Right renal pelvis (tissue), 4 donors: ENCODE measurements around the gene KCNB1. TPM values are rescaled to one million over a fixed set of nuclear protein-coding genes. Genes with fewer than 3 reads are reported as not detected.

Experiments
- DNase-seq, 4 donors: peaks; one replicate each; pipeline ENCODE4 v3.0.0-alpha.2; 2013; ENCODE audit warnings: low read depth in 4 of 4, low spot score in 3 of 4, missing footprints in 1 of 4
- polyA plus RNA-seq, 4 donors: library from polyadenylated mRNA; unstranded; fragments of 120-200 nt; gene quantifications; one replicate each; pipeline ENCODE4 v1.2.1, GENCODE V29; 2013; ENCODE audit not compliant: insufficient read length in 4 of 4

Gene KCNB1
- polyA plus RNA-seq: under 1 TPM; 0.39 to 0.53 (median 0.40) TPM

DNA sequence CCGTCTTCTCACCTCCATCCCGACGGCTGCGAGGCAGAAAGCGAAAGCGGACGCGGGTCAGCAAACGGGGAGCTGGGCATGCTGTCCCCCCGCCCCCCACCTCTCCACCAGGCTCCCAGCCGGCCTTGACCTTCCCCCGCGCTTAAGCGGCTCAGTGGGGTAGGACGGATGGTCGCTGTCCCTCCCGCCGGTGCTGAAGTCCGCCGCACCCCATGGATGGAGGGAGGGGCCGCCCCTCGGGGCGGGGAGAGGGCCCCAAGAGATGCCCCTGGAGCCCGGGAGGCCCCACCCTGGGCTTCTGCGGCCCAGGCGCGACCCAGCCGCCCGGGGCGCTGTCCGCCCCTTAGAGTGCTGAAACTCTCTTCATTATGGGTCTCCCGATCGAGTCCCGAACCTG, at the start of gene KCNB1:
KCNB1 (minus strand) TSS at position 48 of the 397 bp plus-strand sequence. CDS start 188 bp downstream, outside the sequence.
- peak; percentile 61 to 74 (median 68) for DNase-seq

DNA sequence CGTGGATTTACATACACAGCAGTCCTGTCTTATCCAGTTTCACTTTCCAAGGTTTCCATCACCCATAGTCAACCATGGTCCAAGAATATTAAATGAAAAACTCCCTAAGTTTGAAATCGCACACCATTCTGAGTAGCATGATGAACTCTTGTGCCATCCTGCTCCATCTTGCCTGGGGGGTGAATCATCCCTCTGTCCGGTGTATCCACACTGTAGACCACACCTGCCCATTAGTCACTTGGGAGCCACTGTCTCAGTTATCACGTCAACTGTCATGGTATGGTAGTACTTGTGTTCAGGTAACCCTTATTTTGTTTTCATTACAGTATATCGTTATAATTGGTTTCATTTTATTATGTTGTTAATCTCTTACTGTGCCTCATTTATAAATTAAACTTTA, 47.0 kb upstream of the KCNB1 start:
- no peak for DNase-seq

DNA sequence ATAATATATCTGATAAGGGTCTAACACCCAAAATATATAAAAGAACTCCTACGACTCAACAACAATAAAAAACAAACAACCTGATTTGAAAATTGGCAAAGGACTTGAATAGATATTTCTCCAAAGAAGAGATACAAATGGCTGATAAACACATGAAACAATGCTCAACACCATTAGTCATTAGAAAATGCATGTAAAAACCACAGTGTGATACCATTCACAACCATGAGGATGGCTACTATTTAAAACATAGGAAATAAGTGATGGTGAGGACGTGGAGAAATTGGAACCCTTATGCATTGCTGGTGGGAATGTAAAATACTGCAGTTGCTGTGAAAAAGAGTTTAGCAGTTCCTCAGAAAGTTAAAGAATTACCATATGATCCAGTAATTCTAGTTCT, 44.1 kb upstream of the KCNB1 start:
- no peak for DNase-seq

DNA sequence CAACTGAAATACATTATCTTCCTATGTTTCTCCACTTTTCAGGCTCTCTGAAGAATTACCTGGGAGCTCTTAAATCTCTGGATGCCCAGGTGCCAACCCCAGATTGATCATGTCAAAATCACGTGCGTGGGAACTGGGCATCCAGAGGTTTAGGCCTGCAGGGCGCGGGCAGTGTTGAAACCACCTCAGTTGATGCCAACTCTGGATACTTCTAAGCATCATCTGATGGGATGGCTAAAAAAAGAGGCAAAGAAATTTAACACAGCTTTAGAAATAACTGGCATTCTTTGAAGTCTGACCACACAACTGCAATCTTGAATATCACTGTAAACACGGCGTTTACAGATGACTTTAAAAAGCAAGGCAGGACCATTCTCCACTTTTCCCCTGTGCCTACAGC, 43.6 kb upstream of the KCNB1 start:
- DNase-seq: no peak

DNA sequence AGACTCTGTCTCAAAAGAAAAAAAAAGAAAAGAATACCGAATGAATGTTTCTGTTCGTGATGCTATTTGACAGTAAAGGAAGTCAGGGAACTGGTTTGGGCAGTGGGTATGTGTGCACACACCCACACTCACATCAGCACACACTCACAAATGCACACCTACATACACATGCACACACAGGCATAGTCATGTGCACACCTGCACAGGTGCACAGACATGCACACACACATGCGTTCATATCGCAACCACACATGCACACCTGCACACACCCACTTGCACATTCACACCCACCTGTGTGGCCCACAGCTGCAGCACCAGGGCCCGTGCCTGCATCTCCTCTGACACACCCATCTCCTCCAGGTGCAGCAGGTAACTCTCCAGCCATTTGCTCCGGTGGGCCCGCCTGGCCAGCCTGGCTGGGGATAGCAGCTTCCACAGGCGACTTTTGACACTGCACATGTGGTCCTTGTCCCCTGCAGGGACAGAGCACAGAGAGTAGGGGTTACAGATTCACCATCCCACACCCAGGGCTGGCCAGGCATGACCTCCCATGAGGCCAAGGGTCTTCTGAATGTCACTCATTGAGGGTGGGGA, 41.4 kb upstream of the KCNB1 start:
- no peak for DNase-seq

DNA sequence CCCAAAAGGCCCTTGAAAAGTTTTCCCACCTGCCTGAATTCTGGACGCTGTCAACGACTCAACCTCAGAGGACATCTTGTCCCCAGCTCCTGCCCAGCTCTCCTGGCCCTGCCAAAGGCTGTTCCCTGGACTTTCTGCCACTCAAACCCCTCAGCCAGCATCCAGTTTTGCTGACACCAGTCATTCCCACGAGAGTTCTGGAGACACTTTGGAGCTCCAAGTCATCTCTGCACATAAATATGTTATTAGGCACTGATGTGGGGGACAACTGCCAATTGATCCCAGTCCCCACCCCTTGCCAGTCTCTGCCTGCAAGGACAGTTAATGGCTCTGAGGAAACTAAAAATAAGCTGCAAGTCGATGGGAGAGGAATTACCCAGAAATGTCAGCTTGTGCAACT, 38.9 kb upstream of the KCNB1 start:
- no peak for DNase-seq

DNA sequence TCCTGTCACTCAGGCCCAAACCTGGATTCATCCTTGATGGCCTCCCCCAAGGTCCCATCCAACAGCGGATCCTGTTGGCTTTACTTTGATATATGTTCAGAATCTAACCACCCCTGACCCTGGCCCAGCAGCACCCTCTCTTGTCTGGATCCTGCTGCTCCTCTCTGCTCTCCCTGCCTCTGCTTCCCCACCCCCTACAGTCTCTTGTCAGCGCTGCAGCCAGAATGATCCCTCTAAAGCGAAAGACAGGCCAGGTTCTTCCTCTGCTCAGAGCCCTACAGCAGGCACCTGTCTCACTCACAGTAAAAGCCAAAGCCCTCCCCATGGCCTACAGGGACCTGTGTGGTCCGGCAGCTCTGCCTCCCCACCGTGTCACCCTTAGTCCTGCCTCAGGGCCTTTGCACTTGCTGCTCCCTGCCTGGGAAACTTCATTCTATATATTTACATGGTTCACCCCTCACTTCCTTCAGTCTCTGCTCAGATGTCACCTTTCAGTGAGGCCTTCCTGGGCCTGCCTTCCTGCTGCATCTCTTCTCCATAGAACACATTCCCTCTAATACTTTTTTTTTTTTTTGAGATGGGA, 37.4 kb upstream of the KCNB1 start:
- DNase-seq: no peak

DNA sequence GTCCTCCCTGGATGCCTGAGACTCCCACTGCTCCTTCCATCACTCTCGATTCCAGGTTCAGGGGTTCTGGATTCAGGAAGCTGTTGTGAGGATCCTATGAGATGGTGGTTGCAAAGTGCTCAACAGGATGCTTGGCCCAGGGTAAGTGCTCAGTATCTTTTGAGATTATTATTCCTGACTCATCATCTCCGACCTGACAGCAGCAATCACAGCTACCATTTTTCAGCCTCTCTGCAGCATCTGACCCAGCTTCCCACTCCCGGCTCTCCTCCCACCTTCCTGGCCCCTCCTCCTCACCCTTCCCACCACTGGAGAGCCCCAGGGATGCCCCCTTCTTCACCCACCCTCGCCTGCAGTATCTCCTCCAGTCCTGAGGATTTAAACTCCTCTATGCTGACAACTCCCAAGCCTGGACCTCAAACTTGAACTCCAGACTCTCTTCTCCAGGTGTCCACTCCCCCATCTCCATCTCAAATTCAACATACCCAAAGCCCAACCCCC, 36.8 kb upstream of the KCNB1 start:
- DNase-seq: no peak

DNA sequence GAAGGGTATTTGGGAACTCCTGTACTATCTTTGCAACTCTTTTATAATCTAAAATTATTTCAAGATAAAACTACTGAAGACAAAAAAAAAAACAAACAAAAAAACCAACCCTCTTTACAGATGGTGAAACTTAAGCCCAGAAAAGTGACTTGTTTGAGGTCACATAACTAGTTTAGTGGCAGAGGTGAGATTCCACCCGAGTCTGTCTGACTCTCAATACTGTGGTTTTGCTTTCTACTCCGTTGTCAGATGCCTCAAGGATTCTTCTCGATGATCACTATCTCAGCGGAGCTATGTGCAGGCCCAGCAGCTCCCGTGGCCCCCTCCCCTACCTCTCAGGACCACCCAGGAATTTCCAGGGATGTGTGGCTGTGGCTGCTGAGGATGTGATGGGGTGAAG, 36.1 kb upstream of the KCNB1 start:
- no peak for DNase-seq

DNA sequence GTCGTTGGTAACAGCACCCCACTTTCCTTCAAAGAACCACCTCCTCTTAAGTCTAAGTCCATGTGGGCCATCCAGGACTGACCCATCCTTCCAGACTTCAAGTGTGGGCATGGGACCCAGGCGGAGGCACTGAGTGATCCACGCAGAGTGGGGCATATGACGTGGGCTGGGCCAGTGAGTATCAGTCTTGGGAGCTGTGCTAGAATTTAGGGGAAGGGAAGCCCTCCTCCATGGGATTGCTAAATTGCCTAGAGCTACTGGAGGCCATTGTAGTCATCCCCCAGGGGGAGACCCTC, 35.3 kb upstream of the KCNB1 start:
- no peak for DNase-seq

DNA sequence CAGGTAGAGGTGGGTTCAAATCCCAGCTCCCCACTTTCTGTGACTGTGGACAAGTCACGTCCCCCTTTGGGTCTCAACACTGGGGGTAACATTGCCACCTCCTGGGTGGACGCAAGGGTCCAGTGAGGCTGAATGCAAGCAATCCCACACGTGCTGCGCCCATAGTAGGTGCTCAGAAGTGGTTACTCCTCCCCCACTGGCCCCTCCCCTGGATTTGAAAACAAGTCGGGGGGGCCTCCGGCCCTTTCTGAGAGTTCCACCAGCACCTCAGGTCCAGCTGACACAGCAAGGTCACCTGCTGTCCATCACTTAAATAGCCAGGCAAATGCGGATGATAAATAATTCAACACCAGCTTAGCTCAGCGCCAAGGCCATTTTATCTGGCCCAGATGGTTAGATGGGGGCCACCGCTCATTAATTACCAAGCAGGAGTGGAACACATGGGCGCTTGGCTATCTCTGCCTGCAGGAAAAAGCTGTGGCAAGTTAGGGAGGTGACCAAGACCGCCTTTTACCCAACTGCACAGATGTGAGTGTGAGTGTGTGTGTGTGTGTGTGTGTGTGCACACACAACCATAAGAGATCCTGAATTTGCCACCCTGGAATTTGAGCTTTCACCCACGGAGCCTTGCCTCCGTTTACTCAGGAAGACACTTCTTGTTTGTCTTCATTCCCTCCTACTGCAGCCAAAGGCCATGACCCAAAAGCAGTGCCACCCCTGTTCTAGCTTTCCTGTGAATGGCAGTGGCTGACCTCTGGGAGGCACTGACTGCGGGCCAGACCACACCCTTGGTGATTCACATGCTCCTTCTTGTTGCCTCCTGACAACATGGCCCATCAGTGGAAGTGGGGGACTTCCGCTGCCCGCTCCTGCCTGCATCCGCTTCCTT, 34.7 kb upstream of the KCNB1 start:
- DNase-seq: no peak

DNA sequence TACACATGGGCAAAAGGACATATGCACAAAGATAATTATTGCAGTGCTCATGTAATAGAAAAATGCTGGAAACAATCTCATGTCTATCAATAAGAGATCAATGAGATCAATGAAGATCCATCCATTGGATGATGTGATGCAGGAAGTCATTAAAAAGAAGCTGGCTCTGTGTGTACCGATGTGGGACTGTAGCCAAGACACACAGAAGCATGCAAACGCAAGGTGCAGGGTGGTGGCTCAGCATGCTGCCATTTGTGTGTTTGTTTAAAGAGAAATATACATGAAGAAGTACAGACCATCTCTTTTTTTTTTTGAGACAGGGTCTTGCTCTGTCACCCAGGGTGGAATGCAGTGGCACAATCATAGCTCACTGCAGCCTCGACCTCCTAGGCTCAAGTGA, 33.1 kb upstream of the KCNB1 start:
- DNase-seq: no peak

DNA sequence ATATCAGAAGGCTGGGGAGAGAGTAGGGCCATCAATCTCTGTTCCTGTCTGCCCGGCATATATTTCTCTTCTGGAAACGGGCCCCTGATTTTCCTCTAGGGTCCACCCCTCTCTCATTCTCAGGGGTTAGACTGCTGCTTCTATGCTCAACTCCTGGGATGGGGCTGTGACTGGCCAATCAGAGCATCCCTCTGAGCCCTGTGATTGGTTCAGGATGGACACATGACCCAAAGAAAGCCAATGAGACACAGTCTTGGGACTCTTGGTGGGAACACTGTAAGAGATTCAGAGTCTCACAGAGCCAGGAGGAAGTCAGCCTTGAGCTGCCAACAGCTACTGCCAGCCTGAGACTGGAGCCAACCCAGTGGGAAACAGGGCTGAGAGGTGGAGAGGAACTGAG, 31.0 kb upstream of the KCNB1 start:
- DNase-seq: no peak

DNA sequence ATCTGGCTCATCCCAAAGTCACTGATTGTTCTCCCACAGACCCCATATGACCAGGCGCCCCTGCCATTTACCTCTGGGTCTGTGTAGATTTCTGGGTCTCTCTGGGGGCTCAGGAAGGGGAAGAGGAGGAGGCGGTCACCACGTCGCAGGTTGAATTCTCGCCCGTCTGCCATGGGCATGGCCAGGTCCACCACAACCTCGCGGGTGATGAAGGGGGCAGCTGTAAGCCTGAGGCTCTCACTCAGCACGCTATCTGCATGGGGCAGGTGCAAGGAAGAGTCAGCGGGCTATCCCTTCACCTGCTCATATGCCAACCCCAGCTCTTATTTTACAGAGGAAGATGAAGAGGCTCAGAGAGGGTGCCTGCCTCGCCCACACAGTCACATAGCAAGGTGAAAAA, 30.5 kb upstream of the KCNB1 start:
- DNase-seq: no peak

DNA sequence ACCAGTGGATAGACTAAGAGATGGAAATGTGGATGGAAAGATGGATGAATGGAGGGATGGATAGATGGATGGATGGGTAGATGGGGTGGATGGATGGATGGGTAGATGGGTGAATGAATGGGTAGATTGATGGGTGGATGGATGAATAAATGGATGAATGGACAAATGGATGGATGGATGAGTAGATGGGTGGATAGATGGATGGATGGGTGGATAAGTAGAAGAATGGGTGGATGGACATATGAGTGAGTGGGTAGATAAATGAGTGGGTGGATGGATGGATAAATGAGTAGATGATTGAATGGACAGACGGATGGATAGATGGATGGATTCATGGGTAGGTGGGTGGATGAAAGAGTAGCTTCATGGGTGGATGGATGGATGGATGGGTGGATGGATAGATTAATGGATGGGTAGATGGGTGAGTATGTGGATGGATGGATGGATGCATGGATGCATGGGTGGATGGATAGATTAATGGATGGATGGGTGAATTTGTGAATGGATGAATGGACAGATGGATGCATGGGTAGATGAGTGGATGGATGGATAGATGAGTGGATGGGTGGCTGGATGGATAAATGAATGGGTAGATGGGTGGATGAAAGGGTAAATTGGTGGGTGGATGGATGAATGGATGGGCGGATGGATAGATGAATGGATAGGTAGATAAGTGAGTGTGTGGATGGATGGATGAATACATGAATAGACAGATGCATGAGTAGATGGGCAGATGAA, 29.5 kb upstream of the KCNB1 start:
- no peak for DNase-seq

DNA sequence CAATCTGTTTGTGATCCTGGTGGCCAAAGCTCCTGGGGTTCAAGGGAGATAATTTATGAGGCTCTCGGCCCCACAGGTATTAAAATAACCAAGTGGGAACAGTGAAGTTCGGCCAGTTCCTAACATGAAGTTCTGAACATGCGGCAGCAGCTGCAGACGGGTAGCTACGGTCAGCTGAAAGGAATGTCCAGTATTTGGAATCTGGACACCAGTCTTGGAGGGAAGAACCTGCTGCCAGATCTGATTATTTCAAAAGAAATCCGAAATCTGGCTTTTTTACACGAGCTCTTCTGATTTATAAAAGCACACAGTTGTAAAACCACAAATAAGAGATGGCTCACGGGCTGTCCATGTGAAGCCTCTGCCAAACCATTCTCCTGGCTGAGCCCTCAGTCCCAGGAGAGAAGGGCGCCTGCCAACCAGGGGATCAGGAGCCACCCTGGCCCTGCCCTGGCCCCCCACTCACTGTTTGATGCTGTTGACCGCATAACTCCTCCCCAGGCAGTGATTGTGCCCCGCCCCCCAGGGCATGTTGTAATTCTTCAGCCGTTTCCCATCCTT, 28.2 kb upstream of the KCNB1 start:
- no peak for DNase-seq

DNA sequence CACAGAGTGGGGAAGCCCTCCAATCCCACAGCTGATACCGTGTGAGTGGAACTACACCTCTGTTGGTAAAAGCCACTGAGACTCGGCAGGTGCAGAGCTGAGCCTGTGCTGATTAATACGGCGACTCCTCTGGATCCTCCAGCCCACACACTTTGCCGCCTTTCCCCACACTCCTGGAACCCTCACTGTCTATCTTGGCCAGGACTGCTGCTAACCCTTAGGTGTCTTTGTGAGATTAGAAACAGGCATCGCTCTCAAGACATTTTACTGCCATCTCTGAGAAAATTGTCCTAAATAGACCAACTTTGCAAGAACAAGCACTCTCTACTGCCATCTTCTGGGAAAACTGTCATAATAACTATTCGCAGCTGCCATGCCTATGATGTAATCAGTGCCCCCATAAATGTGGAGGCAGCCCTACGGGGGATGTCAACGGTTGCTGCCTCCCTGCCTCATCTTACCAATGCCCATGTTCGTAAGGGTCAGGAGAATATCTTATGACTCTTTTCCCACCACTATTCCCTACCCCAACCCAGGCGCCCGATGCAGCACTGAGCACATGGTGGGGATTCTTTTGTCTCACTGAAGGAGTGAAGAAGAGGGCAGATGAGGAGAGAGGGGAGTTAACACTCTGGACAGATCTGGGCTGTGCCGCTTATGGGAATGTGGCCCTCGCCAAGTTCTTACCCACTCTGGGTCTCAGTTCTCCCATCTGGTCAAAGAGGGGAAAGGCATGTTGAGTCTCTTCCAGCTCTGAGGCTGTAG, 26.1 kb upstream of the KCNB1 start:
- no peak for DNase-seq

DNA sequence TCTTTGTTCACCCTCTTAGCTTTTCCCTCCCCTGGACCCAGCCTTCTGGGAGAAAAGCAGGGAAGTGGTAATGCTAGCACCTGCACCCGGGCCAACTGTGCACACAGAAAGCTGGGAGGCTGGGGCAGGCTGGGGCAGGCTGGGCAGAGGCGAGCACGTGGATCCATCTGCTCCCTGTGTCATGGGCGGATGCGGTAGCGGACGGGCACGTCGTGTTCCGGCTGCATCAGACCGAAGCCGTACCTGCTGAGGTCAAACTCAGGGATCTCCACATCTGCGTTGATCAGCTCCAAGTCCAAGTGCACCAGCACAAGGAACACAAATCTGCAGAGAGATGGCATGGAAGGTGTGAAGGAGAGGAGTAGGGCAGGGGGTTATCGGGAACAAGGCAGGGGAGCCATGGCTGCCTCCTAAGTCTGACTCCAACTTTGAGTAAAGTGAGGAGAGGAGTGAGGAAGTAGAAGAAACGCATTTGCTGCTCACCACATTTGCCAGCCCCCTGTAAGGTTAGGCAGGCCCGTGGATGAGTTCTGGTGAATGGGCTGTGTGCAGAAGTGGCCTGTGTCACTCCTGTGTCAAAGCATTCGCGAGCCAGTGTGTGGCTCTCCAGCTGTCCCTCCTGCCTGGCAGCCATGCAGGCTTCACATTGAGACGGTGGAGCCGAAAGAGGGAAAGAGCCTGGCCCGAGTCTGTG, 25.4 kb upstream of the KCNB1 start:
- DNase-seq: no peak

DNA sequence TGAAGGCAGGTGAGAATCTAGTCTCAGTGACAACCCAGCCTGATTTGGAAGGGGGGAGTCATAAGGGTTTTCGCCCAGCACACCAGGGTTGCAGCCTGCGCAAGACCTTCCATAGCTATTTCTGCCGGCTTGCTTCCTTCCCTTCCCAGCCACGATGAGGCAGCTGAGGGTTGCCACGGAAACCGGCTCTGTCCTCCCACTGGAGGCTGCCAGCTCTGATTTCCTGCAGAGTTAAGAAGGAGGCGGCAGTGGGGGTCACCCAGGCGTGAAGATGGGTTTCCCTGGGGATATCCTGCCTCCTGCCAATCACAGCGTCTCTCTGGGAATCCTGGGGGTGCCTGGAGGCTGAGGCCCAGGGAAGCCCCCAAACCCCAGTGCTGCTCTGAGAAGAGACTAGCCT, 23.1 kb upstream of the KCNB1 start:
- DNase-seq: peak; percentile 52 to 72 (median 62)

DNA sequence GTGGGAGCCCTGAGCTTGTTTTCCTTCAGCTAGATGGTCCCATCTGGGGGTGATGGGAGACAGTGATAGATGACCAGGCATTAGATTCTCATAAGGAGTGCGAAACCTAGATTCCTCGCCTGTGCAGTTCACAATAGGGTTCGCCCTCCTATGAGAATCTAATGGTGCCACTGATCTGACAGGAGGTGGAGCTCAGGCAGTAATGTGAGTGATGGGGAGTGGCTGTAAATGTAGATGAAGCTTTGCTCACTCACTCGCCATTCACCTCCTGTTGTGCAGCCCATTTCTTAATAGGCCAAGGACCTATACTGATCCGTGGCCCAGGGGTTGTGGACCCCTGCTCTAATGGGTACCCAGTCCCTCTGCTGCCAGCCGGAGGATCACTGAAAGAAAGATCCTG, 20.7 kb upstream of the KCNB1 start:
- DNase-seq: no peak
